SHP77 (cell line): Measurements from ENCODE around the gene PIP5K1C.

Experiments used
- DNase-seq, 2 experiments: peaks; one replicate each; lab custom pipeline; 2025; lab: John Stamatoyannopoulos, UW

The PIP5K1C gene

DNA sequence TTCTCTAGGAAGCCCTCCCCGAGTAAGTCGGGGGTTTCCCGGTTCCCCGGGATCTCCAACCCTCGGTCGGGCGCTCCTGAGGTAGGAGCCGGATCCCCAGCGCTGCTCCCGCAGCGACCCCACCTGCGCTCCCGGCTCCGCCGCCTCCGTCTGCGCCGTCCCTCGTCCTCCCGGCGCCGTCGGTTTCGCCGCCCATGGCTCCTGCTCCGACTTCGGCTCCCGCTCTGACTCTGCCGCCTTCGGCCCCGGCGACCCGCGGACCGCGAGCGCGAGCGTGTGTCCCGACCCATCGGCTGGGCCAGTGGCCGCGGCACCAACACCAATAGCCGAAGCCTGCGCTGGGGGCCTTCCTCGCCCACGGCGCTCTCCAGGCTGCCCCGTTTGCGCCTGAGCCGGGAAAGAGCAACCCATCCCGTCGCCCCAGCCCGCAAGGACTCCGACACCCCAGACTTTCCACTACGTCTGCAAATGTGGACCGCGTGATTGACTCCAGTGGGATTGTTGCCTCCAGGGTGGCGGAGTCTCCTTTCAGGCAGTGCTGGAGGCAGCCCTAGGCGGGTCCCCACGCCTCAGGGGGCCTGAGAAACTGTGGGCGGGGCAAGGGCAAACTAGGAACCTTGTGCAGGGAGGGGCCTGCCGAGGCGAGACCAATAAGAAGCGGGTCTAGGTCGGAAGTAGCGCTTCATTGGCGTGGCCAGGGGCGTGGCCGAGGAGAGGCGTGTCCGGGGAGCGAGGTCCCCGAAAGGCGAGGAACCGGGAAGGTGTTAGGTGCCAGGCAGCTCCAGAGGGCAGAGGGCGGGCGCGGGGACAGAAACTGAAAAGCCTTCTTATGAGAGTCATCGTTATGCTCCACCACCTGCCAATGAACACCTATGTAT, 73.6 kb downstream of the PIP5K1C start, which contains the start of gene CACTIN:
Gene CACTIN, minus strand, starts transcription at position 318 of the 878 bp plus-strand sequence. Its CDS starts 28 bp downstream, at position 290.
- peak; percentile 95 to 98 for DNase-seq

DNA sequence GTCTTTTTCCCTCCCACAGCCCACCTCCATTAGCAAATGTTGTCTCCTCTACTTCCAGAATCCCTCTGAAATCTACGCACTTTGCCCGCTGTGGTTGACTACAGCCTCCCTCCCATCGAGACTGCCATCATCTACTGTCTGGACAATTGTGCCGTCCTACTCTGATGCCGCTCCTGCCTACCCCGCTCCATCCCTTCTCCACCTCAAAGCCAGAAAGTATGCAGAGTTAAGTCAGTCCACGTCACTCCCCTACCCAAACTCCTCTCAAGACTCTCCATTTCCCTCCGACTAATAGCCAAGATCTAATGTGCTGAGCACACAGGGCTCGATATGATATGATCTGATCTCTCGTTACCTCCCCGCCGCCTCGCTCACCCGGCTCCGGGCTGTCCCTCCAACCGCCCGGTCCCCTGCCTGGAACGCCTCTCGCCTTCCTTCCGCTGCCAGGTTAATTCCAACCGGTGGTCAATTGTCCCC, 74.2 kb downstream of the PIP5K1C start:
- no peak for DNase-seq

DNA sequence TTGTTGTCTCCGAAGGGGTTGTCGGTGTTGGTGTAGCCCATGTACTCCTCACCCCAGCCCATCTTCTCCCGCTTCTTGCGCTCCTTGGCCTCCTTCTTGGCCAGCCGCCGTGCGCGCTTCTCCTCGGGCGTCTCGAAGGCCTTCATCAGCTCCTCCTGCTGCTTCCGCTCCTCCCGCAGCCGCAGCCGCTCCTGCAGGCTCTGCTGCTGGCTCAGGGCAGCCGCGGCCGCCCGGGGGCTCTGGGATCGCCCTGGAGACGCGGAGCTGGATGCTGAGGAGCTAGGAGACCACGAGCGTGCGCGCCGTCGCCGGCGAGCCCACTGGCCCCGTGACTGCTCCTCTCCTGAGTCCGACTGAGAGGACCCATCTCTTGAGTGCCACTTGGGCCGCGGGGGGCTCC, 76.6 kb downstream of the PIP5K1C start:
- no peak for DNase-seq

DNA sequence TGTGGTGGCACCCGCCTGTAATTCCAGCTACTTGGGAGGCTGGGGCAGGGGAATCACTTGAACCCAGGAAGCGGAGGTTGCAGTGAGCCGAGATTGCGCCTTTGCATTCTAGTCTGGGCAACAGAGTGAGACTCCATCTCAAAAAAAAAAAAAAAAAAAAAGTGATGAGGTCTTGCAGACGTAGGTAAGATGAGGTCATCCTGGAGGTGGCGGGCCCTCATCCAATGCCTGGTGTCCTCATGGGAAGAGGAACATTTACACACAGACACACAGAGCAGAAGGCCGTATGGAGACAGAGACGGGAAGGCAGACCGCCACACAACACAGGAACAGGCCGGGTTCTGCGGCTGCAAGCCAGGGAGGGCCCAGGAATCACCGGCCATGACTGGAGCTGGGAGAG, 78.0 kb downstream of the PIP5K1C start:
- no peak for DNase-seq

DNA sequence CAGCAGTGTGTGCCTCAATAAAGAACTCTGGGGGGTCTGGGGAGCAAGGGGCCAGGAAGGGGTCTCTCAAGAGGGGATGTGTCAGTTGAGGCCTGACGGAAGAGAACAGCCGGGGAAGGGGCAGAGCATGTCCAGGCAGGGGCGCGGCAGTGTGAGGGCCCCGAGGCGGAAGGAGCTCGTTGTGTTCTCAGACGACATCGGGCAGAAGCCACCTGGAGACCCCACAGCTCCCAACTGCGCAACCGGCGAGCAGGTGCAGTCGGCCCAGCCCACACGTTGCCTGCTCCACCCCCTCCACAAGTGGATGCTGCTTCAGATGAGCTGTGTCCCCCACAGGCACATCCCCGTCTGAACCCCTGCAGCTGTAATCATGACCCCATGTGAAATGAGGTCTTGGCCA, 78.6 kb downstream of the PIP5K1C start:
- DNase-seq, result no peak

DNA sequence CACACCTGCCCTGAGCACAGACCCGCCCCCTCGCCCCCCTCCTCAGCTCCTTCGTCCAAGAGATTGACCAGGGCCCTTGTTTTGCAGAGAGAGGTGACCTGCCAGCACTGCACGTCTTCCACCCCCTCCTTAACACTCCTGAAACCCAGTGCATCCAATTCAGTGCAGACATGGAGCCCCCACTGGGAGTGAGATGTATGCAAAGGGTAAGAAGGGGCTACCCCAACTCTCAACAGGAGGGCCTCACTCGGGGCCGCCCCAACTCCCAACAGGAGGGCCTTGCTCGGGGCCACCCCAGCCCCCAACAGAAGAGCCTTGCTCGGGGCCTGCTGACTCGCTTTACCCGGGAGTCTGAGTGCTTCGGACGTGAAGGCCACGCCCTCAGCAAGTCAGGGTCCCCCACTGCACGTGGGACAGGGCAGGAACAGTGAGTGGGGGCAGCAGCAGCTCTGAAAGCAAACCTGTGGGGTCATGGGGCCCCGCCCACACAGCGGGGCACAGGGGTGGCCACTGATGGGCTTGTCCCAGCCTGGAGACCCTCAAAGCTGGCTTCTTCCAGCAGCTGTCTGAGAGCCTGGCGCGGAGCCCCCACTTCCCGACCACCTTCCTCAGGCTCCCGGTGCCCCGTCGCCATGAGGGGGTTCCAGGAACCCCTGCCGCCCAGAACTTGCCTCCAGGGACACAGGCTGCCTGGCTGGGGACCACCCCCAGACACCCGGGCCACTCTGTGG, 79.3 kb downstream of the PIP5K1C start:
- no peak for DNase-seq

DNA sequence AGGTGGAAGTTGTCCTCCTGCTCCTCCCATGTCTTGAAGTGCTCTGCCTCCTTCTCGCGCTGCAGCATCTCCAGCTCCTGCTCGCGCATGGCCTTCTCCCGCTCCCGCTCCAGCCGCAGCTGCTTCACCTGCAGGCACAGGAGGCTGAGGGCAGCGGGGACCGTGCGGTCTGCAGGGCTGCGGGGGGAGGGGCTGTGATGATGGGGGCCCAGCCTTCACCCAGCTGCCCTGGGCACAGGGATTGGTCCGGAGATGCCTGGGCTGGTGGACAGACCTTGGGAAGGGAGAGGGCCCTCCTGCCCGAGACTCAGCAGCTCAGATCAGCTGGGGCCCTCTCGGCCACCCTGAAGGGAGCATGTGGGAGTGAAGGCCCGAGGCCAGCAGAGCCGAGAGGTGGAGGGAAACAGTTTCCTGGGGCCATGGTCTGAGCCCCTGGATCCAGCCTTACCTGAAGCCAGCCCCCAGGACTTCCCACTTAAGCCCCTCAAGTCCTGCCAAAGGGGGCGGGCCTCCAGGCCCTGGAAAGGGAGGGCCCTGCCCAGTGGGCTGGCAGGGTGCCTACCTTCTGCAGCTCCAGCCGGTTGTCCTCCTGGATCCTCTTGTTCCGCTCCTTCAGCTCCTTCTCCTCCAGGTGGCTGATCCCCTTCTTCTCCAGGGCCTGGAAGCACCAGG, 80.0 kb downstream of the PIP5K1C start:
- no peak for DNase-seq

DNA sequence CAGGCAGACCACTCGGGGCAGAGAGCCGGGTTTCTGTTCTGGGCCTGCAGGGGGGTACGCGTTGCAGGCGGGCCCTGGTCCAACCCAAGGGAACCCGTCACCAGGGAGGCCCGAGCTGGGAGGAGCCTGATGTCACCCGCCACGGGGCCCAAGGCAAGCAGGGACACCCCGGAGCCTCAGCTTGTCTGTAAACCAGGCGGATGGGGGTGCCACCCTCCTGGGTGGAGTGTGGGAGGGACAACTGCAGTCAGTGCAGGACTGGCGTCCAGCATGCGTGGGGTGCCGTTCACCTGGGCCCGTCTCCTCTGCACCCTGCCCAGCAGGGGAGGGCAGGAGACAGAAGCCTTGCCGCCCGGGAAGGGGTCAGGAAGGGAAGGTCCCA, 80.6 kb downstream of the PIP5K1C start:
- no peak for DNase-seq

DNA sequence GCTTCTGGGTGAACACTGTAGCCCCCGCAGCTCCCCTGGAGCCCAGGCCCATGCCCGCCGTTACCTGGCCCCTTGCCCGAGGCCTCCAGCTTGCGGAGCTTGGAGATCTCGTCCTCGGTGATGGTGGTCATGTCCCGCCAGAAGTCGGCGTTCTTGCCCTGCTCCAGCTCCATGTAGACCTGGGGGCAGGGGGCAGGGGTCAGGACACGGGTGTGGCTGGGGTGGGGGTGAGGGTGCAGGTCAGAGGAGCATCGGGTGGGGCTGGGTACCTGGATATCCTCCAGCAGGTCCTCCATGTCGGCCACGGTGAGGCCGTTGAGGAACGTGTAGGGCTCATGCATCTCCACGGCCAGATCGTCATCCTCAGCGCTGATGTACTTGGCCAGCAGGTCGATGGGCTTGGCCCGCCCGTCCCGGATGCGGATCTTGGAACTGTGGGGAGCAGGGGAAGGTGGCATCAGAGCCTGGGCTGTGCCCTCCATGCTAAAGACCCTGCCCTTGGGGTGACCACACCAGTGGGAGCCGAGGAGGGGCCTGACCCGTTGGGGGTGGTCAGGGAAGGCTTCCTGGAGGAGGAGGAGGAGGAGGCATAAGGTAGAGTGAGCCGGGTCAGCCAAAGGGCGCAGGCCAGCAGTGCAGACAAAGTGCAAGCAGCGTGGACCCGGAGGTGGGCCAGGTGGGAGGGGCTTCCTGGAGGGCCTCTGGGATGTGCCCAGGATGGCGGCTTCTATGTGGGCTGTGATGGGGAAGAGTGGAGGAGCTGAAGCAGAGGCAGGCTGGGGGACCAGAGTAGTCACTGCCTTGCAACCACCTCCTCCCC, 81.2 kb downstream of the PIP5K1C start:
- no peak for DNase-seq

DNA sequence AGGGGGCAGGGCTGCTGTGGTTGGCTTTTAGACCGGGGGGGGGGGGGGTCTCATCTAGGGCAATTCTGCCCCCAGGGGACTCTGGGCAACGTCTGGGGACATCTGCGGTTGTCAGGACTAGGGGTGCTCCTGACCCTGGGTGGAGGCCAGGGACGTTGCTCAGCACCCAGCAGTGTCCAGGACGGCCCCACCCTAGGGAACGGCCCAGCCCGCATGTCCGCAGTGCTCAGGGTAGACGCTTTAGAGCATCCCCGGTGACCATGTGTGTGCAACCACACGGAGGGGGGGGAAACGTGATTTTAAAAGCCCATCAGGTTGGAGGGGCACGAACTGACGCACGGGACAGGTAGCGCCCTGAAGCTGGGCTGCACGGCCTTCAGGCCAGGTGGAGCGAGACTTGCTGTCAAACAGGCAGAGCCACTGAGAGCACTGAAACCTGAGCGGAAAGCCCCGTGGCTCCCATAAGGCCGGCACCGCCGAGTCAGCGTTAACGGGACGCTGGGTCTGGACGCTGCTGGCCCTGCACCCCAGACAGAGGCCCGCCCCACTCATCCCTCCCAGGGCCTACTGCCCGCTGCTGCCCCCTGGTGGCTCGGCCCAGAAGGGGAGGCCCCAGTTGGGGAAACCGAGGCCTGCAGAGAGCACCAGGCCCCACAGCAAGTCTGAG, 82.0 kb downstream of the PIP5K1C start:
- no peak for DNase-seq

DNA sequence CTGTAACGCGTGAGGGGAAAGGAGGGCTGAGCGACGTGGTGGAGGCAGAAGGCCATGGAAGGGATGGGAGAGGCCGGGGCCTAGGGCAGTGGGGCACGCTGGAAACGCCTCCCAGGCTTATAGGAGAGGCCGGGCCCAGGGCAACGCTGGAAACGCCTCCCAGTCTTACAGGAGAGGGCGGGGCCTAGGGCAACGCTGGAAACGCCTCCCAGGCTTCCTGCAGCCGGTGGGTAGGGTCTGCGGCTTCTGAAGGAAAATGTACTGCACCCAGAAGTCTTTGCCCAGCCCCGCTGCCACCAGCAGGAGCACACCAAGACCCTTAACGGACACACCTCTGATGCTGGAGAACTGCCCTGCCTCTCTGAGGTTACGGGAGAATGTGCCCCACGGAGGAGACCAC, 82.8 kb downstream of the PIP5K1C start:
- no peak for DNase-seq

DNA sequence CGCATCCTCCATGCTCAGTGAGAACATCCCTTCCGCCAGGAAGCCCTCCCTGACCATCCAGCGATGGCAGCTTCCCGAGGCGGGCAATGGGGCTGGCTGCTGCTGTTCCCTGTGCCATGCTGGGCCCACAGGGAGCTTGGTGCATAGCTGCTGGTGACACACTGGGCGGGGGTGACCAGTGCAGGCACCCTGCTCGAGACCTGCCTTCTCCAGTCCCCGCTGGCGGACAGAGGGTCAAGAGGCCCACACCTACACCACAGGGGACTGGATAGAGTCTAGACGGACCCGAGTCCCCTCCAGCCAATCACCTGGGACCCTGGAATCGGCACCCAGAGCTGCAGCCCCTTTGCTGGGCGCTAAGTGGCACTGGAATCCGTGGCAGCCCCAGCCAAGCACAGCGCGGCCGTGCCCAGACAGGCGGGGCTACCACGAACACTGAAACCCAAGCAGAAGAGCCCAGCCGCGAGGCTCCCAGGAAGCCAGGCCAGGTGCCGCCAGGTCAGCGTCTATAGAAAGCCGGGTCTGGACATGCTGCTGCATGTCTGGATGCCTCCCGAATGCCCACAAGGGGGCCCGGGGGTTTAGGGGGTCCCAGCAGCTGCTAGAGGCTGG, 84.6 kb downstream of the PIP5K1C start:
- no peak for DNase-seq

DNA sequence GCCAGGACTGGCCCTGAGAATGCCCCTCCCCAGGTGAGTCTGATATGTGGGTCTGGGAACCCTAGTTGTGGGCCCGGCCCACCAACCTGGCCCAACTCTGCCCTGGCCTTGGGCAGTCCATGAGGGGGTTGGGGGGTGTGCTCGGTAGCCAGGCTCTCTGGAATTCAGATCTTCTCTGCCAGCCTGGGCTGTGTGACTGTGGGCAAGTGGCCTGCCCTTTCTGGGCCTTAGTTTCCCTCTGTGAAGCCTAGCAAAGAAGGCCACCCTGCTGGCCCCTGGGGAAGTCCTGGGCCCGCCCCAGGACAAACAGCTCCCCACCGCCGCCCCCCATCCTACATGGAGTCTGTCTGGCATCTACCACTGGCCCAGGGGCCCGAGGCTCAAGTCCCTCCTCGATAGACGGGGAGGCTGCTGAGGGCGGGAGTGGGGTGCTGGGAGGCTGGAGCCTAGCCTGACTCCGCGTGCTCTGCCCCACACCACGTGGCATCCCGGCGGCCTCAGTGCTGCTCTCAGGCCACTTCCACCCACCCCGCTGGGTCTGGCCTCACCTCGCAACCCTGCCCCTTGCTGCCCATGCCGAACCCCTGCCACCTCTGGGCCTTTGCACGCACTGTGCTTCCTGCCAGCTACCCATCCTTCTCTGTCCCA, 85.3 kb downstream of the PIP5K1C start:
- no peak for DNase-seq

DNA sequence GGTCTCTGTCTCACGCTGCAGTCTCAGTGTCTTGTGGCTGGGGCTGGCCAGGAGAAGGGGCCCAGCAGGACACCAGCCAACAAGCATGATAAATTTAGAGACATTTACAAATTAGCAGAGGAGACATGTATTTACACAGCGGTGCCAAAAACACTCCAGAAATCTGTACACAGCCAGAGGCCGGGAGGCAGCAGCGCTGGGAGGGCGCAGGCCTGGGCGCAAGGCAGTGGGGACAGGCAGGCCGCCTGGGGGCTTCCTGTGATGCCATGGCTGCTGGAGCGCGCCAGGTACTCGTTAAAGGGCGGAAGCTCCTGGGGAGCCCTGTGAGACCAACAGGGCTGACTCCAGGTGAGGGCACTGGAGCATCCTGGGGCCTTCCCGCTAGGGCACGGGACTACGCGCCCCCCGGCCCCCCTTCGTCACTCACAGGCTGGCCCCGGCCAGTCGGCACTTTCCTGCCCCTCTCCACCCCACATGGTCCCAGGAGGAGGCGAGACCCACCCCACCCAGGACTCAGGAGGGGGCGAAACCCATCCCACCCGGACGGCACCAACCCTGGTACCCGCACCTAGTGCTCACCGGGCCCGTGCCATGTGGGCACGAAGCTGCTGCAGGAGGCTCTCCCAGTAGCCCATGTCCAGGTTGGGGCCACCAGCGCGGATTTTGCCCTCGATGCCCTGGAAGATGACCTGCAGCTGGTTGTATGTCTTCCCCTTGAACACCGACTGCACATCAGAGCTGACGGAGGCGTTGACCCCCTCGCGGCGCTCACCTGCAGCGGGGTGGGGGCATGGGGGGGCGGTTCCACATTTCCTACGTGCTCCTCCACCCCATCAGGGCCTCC, 86.2 kb downstream of the PIP5K1C start:
- no peak for DNase-seq

DNA sequence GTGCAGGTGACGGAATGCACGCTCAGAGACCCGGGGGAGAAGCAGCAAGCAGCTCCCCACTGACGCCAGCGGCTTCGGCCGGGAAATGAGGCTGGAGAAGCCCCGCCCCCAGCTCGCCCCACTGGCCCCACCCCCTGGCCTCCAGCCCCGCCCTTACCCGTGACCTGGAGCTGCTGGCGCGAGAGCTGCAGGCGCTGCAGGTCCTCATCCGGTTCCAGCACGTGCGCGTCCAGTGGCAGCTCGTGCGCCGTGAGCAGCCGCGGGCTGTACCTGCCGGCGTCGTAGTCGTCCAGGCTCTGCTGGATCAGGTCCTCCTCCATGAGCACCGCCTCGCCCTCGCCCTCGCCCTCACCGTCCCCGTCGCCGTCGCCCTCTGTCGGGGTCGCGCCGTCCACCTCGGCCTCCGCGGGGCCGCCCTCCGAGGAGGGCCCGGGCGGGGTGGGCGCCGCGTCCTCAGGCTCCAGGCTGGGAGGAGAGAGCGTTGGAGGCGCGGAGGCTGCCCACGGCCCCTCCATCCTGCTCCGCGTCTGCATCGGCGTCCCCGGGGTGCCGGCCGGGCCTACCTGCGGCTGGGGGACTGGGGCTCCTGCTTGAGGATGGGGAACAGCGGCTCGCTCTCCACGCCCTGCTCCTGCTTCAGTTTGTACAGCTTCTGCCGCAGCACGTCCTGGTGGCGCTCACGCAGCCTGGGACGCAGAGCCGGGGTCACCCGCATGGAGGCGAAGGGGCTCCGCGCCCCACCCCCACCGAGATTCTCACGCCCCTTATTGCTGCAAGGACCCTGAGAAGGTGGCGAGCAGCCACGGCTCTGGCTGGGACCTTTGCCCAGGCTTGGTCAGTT, 87.1 kb downstream of the PIP5K1C start:
- DNase-seq, result no peak

DNA sequence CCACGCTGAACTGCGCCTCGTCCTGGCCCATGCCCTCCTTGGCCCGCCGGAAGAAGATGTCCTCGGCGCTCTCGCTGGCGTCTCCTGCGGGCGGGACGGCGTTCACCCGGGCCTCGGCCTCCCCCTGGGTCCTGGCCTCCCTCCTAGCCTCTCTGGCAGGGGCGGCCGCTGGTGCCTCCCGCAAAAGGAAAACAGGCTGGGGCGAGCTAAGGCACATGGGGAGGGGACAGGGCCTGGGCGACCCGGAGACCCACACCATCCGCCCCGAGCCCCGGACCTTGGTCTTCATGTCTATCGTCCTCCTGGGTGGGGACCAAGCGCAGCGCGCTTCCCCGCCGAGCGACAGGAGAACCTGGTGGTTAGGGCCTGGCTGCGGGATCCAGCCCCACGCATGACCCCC, 87.9 kb downstream of the PIP5K1C start:
- DNase-seq, result no peak

DNA sequence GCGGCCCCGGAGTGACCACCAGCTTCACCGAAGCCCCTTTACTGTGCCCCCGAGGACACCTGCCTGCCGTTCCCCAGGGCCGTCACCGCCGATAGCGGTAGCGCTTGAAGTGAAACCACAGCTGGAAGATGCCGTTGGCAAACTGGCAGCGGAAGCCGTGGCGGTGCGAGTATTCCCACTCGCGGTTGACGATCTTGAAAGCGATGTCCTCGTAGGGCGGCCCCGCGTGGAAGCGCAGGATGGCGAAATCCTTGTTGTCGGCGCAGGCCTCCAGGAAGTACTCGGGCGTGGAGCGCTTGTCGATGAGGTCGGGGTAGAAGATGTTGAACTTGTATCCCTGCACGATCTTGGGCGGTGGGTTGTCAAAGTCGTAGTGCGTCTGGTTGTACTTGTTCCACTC, 88.4 kb downstream of the PIP5K1C start:
- DNase-seq, result no peak
